ENCODE results near the gene NDEL1. TPM values are rescaled to one million over a fixed set of nuclear protein-coding genes. Genes with fewer than 3 reads are reported as not detected.

NDEL1 gene
- total RNA-seq, 2 experiments from 2014 or later = 37.5 to 47.8 TPM

DNA sequence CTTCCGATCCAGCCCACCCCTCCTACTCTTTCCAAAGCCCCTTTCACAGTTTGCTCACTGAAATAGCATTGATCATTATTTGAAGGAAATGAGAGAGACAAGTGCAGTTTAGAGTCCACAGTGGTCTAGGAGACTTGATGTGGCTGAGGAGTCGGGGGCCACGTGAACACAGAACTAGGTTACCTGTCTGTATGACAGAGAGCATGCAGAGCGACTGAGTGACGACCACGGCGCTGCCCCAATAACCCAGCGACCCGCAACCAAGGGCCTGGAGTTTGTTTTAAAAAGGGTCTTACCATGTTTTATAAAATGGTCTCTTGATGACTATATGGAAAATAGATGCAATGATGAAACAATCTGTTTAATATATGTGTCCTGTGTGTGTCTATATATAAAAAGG lies 39.5 kb downstream of the NDEL1 start:
- no peak for DNase-seq
- Mint-ChIP-seq H3K27me3 (no peaks in the 10 kb centered on the region), H3K27ac (no peak overlapping the region), H3K4me3 (no peak overlapping the region), H3K9me3 (no peaks in the 10 kb centered on the region), H3K4me1 (no peaks in the 10 kb centered on the region), H3K36me3 (peaks cover 4% of the 10 kb centered on the region)

- DNase-seq = no peak
- Mint-ChIP-seq H3K4me1 (no peaks in the 10 kb centered on the region), H3K4me3 (no peak overlapping the region), H3K9me3 (no peaks in the 10 kb centered on the region), H3K27me3 (no peaks in the 10 kb centered on the region), H3K27ac (no peak overlapping the region), H3K36me3 (peaks cover 4% of the 10 kb centered on the region)
Observed at GRCh38 chr17:8475781-8476180, 40.1 kb downstream of the NDEL1 start.

GRCh38 chr17:8476741-8477140 lies 41.1 kb downstream of the NDEL1 start:
- H3K9me3 Mint-ChIP-seq = no peaks in the 10 kb centered on the region
- no peak for DNase-seq
- no peaks in the 10 kb centered on the region for H3K27me3 Mint-ChIP-seq
- H3K4me3 Mint-ChIP-seq = no peak overlapping the region
- H3K4me1 Mint-ChIP-seq = no peaks in the 10 kb centered on the region
- H3K36me3 Mint-ChIP-seq = peaks cover 4% of the 10 kb centered on the region
- H3K27ac Mint-ChIP-seq = no peak overlapping the region

GRCh38 chr17:8477171-8477570 lies 41.5 kb downstream of the NDEL1 start:
- Mint-ChIP-seq H3K27me3 (no peaks in the 10 kb centered on the region), H3K4me3 (no peak overlapping the region), H3K27ac (no peak overlapping the region), H3K36me3 (peaks cover 8% of the 10 kb centered on the region), H3K9me3 (no peaks in the 10 kb centered on the region), H3K4me1 (no peaks in the 10 kb centered on the region)
- no peak for DNase-seq

DNA sequence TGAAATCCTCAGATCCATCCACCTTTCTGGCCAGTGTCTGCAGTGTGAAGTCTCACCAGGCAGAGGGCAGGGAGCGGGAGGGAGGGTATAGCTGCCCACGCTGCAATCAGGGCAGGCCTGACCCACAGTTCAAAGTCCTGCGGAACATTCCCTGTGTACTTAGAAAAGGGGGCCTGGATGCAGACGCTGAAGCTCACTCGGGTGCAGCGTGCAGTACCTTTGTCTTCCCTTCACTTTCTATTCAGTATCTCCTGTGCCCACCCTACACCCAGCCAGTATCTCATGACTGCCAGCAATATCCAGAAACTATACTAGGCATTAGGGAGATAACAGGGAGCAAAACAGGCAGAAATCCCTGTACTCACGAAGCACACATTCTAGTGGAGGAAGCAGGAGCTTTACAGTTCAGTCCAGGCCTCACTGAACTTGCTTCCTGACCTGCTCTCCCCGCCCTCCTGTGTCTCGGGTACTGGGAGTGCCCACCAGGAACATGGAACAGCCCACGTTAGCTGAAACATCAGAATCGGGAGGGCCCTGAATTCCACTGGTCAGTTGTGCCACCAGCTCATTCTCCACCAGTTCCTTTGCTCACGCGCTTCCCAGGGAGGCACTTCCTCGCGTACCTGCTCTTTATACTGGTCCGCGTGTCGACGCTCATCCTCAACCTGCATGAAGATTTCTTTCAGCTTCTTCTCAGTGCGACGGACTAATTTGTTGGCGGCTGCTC lies 42.2 kb downstream of the NDEL1 start:
- Mint-ChIP-seq H3K9me3 (peaks cover under 1% of the 10 kb centered on the region), H3K27ac (peak overlapping the region; percentile 39), H3K4me1 (no peaks in the 10 kb centered on the region), H3K4me3 (no peak overlapping the region), H3K36me3 (peaks cover 15% of the 10 kb centered on the region), H3K27me3 (no peaks in the 10 kb centered on the region)
- DNase-seq = no peak

DNA sequence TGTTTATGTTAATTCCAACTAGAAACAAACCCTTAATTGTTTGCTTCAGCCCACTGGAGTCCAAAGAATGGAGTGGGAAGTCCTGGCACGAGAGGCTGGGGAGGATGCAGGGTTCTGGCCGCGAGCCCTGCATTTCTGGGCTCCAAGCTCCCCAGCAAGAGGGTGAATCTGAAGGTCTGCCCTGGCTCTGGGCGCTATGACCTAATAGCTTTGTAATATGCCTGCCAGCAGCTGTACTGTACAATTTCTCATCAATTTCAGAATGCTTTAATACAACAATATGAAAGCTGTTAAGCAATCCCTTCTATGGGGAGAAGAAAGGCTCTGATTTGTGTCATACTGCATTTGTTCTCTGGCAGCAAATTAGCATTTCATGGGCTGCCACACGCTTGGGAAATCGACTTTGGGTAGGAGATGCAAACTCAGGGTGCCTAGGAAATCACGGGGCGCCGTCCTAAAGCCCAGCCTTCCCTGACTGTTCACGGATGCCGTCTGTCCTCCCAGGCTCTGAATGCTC lies 43.8 kb downstream of the NDEL1 start:
- H3K27me3 Mint-ChIP-seq = no peaks in the 10 kb centered on the region
- no peak overlapping the region for H3K4me3 Mint-ChIP-seq
- H3K27ac Mint-ChIP-seq = no peak overlapping the region
- H3K9me3 Mint-ChIP-seq = peaks cover 5% of the 10 kb centered on the region
- no peaks in the 10 kb centered on the region for H3K4me1 Mint-ChIP-seq
- H3K36me3 Mint-ChIP-seq = peaks cover 26% of the 10 kb centered on the region
- DNase-seq = no peak

- no peaks in the 10 kb centered on the region for H3K27me3 Mint-ChIP-seq
- no peak overlapping the region for H3K27ac Mint-ChIP-seq
- H3K9me3 Mint-ChIP-seq = peaks cover 9% of the 10 kb centered on the region
- no peak for DNase-seq
- H3K4me3 Mint-ChIP-seq = no peak overlapping the region
- H3K36me3 Mint-ChIP-seq = peaks cover 30% of the 10 kb centered on the region
- no peaks in the 10 kb centered on the region for H3K4me1 Mint-ChIP-seq
Observed at GRCh38 chr17:8480011-8480976, 44.6 kb downstream of the NDEL1 start.

DNA sequence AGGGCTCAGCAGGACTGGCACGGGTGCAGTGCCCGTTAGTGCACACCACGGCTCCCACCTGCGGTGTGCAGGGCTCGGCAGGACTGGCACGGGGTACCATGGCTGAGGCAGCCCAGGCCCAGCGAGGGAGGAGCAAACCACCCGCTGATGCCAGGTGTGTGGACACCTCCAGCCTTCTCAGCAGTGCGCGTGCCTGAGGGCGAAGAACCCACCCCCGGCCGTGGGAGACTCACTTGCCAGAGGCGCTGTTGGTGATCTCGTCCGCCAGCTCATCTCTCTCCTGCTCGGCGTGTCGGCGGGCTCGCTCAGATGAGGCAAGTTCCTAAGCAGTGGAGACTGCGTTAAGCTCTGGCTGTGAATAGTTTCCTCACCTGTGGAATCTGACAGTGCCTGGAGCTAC lies 45.4 kb downstream of the NDEL1 start:
- no peak for DNase-seq
- Mint-ChIP-seq H3K4me3 (no peak overlapping the region), H3K27me3 (no peaks in the 10 kb centered on the region), H3K4me1 (no peaks in the 10 kb centered on the region), H3K9me3 (peaks cover 11% of the 10 kb centered on the region), H3K27ac (no peak overlapping the region), H3K36me3 (peaks cover 36% of the 10 kb centered on the region)

- no peaks in the 10 kb centered on the region for H3K27me3 Mint-ChIP-seq
- no peak overlapping the region for H3K27ac Mint-ChIP-seq
- no peaks in the 10 kb centered on the region for H3K4me1 Mint-ChIP-seq
- peaks cover 36% of the 10 kb centered on the region for H3K36me3 Mint-ChIP-seq
- H3K9me3 Mint-ChIP-seq = peaks cover 11% of the 10 kb centered on the region
- DNase-seq = no peak
- no peak overlapping the region for H3K4me3 Mint-ChIP-seq
Observed at GRCh38 chr17:8481703-8482102, 46.0 kb downstream of the NDEL1 start.

DNA sequence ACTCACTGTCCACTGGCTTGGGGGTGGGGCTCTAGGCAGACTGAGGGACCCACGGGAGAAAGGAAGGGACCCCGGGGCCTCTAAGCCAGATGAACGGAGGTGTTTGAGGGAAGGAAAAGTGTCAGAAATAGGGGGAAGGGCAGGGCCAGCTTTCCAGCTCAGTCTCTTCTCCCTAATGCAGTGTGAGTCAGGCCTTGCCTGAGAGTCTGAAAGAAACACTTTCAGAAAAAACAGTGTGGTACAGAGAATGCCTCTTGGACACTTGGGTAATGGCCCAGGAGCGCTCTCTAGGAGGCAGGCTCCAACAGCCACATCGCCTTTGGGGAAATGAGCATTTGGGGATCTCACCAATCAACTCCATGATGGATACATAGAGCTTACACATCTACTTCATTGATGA lies 46.9 kb downstream of the NDEL1 start:
- Mint-ChIP-seq H3K4me1 (no peaks in the 10 kb centered on the region), H3K4me3 (peak overlapping the region; percentile 18), H3K27ac (no peak overlapping the region), H3K36me3 (peaks cover 41% of the 10 kb centered on the region), H3K9me3 (peaks cover 11% of the 10 kb centered on the region), H3K27me3 (no peaks in the 10 kb centered on the region)
- DNase-seq = no peak

- Mint-ChIP-seq H3K4me1 (no peaks in the 10 kb centered on the region), H3K4me3 (no peak overlapping the region), H3K27ac (no peak overlapping the region), H3K36me3 (peaks cover 48% of the 10 kb centered on the region), H3K27me3 (no peaks in the 10 kb centered on the region), H3K9me3 (peaks cover 11% of the 10 kb centered on the region)
- no peak for DNase-seq
Observed at GRCh38 chr17:8484465-8484864, 48.8 kb downstream of the NDEL1 start.

DNA sequence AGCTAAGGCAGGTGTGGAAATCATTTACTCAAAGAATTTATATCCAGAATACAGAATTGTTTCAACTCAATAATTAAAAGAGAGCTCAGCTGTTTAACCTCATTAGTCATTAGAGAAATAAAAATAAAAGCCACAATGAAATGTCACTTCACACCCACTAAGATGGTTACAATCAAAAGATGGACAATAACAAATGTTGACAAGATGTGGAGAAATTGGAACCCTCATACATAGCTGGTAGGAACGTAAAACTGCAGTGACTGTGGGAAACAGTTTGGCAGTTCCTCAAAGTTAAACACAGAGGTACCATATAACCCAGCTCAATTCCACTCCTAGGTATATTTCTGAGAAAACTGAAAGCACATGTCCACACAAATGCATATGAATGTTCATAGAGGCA lies 49.8 kb downstream of the NDEL1 start:
- H3K9me3 Mint-ChIP-seq = peaks cover 11% of the 10 kb centered on the region
- DNase-seq = no peak
- no peaks in the 10 kb centered on the region for H3K27me3 Mint-ChIP-seq
- H3K4me3 Mint-ChIP-seq = no peak overlapping the region
- no peaks in the 10 kb centered on the region for H3K4me1 Mint-ChIP-seq
- peaks cover 51% of the 10 kb centered on the region for H3K36me3 Mint-ChIP-seq
- H3K27ac Mint-ChIP-seq = no peak overlapping the region

DNA sequence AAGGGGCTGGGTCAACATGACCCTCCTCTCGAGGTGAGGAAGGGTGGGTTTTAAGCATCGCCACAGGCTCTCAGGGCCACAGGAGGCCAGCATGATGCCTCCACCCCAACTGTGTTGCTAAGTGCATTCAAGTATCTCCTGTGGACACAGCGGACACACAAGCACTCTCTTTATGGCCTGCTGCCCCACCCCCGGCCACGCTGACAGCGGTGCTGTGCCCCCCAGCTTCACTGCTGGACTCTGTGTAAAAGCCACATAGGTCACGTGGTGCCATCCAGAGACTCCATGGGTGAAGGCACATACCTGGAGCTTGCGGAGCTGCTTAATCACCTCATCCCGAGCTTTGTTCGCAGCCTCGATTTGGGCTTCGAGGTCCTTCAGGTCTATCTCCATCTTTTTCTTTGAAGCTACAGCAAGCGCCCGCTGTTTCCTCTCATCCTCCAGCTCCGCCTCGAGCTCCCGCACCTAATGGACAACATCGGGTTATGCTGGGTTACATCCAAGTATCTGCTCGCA lies 51.5 kb downstream of the NDEL1 start:
- Mint-ChIP-seq H3K27me3 (no peaks in the 10 kb centered on the region), H3K36me3 (peaks cover 56% of the 10 kb centered on the region), H3K4me1 (no peaks in the 10 kb centered on the region), H3K4me3 (no peak overlapping the region), H3K27ac (no peak overlapping the region), H3K9me3 (peaks cover 12% of the 10 kb centered on the region)
- DNase-seq = no peak

GRCh38 chr17:8487743-8488142 lies 52.1 kb downstream of the NDEL1 start:
- Mint-ChIP-seq H3K27ac (no peak overlapping the region), H3K36me3 (peaks cover 54% of the 10 kb centered on the region), H3K4me1 (no peaks in the 10 kb centered on the region), H3K27me3 (no peaks in the 10 kb centered on the region), H3K4me3 (no peak overlapping the region), H3K9me3 (peaks cover 12% of the 10 kb centered on the region)
- no peak for DNase-seq

DNA sequence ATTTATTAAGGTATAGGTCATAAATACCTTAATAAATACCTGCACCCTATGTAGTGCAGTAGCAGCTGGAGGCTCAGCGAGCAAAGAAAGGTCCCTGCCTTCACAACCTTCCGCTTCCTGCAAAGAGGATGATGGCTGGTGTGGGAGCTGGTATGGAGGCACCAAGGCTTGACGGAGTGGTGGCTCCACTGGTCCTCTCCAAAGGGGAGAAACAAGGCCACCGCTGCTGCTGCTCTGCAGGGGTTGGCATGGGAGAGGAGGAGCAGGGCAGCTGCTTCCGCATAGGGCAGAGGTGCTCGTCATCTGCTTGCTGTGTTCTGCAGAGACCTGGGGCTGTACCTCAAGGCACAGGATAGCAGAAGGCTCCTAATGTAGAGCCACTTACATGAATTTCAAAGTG lies 52.8 kb downstream of the NDEL1 start:
- Mint-ChIP-seq H3K27ac (no peak overlapping the region), H3K27me3 (no peaks in the 10 kb centered on the region), H3K36me3 (peaks cover 48% of the 10 kb centered on the region), H3K4me3 (no peak overlapping the region), H3K9me3 (peaks cover 9% of the 10 kb centered on the region), H3K4me1 (no peaks in the 10 kb centered on the region)
- no peak for DNase-seq
